Measurements from ENCODE around the gene MAG.

Gene MAG

DNA sequence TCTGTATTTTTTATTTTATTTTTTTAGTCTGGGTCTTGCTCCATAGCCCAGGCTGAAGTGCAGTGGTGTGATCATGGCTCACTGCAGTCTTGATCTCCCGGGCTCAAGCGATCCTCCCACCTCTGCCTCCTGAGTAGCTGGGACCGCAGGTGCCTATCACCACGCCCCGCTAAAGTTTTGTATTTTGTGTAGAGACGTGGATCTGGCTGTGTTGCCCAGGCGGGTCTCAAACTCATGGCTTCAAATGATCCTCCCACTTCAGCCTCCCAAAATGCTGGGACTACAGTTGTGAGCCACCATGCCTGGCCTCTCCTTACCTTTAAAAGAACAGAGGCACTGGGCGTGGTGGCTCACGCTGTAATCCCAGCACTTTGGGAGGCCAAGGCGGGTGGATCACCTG is 4.2 kb upstream of the MAG start:
- TF ChIP-seq TCF4 (CRISPR knock-in tag; IDR thresholded peaks at IDR 0.05; ENCODE audit: borderline replicate concordance) (no peak), SNAI2 (CRISPR knock-in tag; IDR thresholded peaks at IDR 0.05) (no peak), ARNTL (CRISPR knock-in tag; IDR thresholded peaks at IDR 0.05; ENCODE audit: borderline replicate concordance, low read depth) (no peak), TOX (CRISPR knock-in tag; IDR thresholded peaks at IDR 0.05; ENCODE audit: borderline replicate concordance) (no peak)
- TF ChIP-seq, protein P1, sequence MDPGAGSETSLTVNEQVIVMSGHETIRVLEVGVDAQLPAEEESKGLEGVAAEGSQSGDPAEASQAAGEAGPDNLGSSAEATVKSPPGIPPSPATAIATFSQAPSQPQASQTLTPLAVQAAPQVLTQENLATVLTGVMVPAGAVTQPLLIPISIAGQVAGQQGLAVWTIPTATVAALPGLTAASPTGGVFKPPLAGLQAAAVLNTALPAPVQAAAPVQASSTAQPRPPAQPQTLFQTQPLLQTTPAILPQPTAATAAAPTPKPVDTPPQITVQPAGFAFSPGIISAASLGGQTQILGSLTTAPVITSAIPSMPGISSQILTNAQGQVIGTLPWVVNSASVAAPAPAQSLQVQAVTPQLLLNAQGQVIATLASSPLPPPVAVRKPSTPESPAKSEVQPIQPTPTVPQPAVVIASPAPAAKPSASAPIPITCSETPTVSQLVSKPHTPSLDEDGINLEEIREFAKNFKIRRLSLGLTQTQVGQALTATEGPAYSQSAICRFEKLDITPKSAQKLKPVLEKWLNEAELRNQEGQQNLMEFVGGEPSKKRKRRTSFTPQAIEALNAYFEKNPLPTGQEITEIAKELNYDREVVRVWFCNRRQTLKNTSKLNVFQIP (CRISPR knock-in tag; IDR thresholded peaks at IDR 0.05; ENCODE audit: borderline replicate concordance, low read depth): no peak
- ATAC-seq: no peak

DNA sequence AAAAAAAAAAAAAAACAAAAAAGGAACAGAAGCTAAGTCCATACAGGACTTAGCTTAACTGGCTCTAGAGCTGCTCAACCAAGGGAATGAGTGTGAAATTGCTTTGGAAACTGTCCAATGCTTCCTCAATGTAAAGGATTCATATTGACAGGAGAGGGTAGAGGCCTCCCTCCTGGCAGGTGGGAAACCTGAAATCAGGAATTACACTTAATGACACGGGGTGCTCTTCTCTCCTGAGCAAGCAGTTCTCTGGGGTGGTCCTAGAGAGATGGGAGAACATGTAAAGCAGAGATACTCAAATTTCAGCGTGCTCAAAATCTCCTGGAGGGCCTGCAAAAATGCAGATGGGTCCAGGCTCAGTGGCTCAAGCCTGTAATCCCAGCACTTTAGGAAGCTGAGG is 3.6 kb upstream of the MAG start:
- TF ChIP-seq CSDC2 (CRISPR knock-in tag; IDR thresholded peaks at IDR 0.05) (no peak), ZNF8 (CRISPR knock-in tag; IDR thresholded peaks at IDR 0.05) (no peak), PPARA (CRISPR knock-in tag; IDR thresholded peaks at IDR 0.05; ENCODE audit: borderline replicate concordance) (no peak), ARNTL (CRISPR knock-in tag; IDR thresholded peaks at IDR 0.05; ENCODE audit: borderline replicate concordance, low read depth) (no peak), ISL1 (CRISPR knock-in tag; IDR thresholded peaks at IDR 0.05) (no peak), ZFP30 (CRISPR knock-in tag; IDR thresholded peaks at IDR 0.05) (no peak), TCF4 (CRISPR knock-in tag; IDR thresholded peaks at IDR 0.05; ENCODE audit: borderline replicate concordance) (no peak), ESRRG (CRISPR knock-in tag; IDR thresholded peaks at IDR 0.05) (no peak), ZFP3 (CRISPR knock-in tag; IDR thresholded peaks at IDR 0.05) (no peak), ZNF565 (CRISPR knock-in tag; conservative IDR thresholded peaks at IDR 0.05; ENCODE audit: low read depth) (no peak), SNAI2 (CRISPR knock-in tag; IDR thresholded peaks at IDR 0.05) (no peak), RARB (CRISPR knock-in tag; IDR thresholded peaks at IDR 0.05) (no peak)
- TF ChIP-seq, protein P2, sequence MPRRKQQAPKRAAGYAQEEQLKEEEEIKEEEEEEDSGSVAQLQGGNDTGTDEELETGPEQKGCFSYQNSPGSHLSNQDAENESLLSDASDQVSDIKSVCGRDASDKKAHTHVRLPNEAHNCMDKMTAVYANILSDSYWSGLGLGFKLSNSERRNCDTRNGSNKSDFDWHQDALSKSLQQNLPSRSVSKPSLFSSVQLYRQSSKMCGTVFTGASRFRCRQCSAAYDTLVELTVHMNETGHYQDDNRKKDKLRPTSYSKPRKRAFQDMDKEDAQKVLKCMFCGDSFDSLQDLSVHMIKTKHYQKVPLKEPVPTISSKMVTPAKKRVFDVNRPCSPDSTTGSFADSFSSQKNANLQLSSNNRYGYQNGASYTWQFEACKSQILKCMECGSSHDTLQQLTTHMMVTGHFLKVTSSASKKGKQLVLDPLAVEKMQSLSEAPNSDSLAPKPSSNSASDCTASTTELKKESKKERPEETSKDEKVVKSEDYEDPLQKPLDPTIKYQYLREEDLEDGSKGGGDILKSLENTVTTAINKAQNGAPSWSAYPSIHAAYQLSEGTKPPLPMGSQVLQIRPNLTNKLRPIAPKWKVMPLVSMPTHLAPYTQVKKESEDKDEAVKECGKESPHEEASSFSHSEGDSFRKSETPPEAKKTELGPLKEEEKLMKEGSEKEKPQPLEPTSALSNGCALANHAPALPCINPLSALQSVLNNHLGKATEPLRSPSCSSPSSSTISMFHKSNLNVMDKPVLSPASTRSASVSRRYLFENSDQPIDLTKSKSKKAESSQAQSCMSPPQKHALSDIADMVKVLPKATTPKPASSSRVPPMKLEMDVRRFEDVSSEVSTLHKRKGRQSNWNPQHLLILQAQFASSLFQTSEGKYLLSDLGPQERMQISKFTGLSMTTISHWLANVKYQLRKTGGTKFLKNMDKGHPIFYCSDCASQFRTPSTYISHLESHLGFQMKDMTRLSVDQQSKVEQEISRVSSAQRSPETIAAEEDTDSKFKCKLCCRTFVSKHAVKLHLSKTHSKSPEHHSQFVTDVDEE (CRISPR knock-in tag; IDR thresholded peaks at IDR 0.05): no peak
- TF ChIP-seq, protein P3, sequence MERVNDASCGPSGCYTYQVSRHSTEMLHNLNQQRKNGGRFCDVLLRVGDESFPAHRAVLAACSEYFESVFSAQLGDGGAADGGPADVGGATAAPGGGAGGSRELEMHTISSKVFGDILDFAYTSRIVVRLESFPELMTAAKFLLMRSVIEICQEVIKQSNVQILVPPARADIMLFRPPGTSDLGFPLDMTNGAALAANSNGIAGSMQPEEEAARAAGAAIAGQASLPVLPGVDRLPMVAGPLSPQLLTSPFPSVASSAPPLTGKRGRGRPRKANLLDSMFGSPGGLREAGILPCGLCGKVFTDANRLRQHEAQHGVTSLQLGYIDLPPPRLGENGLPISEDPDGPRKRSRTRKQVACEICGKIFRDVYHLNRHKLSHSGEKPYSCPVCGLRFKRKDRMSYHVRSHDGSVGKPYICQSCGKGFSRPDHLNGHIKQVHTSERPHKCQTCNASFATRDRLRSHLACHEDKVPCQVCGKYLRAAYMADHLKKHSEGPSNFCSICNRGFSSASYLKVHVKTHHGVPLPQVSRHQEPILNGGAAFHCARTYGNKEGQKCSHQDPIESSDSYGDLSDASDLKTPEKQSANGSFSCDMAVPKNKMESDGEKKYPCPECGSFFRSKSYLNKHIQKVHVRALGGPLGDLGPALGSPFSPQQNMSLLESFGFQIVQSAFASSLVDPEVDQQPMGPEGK (CRISPR knock-in tag; IDR thresholded peaks at IDR 0.05; ENCODE audit: borderline replicate concordance): no peak
- TF ChIP-seq, protein P4, sequence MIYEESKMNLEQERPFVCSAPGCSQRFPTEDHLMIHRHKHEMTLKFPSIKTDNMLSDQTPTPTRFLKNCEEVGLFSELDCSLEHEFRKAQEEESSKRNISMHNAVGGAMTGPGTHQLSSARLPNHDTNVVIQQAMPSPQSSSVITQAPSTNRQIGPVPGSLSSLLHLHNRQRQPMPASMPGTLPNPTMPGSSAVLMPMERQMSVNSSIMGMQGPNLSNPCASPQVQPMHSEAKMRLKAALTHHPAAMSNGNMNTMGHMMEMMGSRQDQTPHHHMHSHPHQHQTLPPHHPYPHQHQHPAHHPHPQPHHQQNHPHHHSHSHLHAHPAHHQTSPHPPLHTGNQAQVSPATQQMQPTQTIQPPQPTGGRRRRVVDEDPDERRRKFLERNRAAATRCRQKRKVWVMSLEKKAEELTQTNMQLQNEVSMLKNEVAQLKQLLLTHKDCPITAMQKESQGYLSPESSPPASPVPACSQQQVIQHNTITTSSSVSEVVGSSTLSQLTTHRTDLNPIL (CRISPR knock-in tag; IDR thresholded peaks at IDR 0.05; ENCODE audit: low read depth): no peak
- TF ChIP-seq, protein P1 (CRISPR knock-in tag; IDR thresholded peaks at IDR 0.05; ENCODE audit: borderline replicate concordance, low read depth): no peak
- ATAC-seq: no peak

DNA sequence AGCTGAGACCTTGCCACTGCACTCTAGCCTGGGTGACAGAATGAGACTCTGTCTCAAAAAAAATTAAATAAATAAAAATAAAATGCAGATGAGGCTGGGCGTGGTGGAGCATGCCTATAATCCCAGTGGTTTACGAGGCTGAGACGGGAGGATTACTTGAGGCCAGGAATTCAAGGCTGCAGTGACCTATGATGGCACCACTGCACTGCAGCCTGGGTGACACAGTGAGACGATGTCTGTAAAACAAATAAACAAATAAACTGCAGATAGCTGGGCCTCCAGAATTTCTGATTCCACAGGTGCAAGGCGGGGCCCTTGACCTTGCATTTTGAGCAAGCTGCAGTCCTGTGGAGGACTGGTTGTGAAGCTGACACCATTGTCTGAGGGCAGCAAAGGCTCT is 3.1 kb upstream of the MAG start:
- no peak for ATAC-seq
- no peak for TF ChIP-seq ZFP3 (CRISPR knock-in tag; IDR thresholded peaks at IDR 0.05)
- TF ChIP-seq ZNF565 (CRISPR knock-in tag; conservative IDR thresholded peaks at IDR 0.05; ENCODE audit: low read depth): no peak
- TF ChIP-seq ZFP30 (CRISPR knock-in tag; IDR thresholded peaks at IDR 0.05): no peak
- TF ChIP-seq BACH2 (CRISPR knock-in tag; IDR thresholded peaks at IDR 0.05; ENCODE audit: borderline replicate concordance): no peak
- TF ChIP-seq, protein P5, sequence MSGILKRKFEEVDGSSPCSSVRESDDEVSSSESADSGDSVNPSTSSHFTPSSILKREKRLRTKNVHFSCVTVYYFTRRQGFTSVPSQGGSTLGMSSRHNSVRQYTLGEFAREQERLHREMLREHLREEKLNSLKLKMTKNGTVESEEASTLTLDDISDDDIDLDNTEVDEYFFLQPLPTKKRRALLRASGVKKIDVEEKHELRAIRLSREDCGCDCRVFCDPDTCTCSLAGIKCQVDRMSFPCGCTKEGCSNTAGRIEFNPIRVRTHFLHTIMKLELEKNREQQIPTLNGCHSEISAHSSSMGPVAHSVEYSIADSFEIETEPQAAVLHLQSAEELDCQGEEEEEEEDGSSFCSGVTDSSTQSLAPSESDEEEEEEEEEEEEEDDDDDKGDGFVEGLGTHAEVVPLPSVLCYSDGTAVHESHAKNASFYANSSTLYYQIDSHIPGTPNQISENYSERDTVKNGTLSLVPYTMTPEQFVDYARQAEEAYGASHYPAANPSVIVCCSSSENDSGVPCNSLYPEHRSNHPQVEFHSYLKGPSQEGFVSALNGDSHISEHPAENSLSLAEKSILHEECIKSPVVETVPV (CRISPR knock-in tag; IDR thresholded peaks at IDR 0.05): no peak
- TF ChIP-seq, protein P1 (CRISPR knock-in tag; IDR thresholded peaks at IDR 0.05; ENCODE audit: borderline replicate concordance, low read depth): no peak
- TF ChIP-seq OSR1 (CRISPR knock-in tag; IDR thresholded peaks at IDR 0.05): no peak
- no peak for TF ChIP-seq SNAI2 (CRISPR knock-in tag; IDR thresholded peaks at IDR 0.05)
- no peak for TF ChIP-seq ESRRG (CRISPR knock-in tag; IDR thresholded peaks at IDR 0.05)
- no peak for TF ChIP-seq ARNTL (CRISPR knock-in tag; IDR thresholded peaks at IDR 0.05; ENCODE audit: borderline replicate concordance, low read depth)
- no peak for TF ChIP-seq CSDC2 (CRISPR knock-in tag; IDR thresholded peaks at IDR 0.05)
- TF ChIP-seq RARB (CRISPR knock-in tag; IDR thresholded peaks at IDR 0.05): no peak
- TF ChIP-seq ZC3H10 (CRISPR knock-in tag; IDR thresholded peaks at IDR 0.05): no peak
- TF ChIP-seq PPARA (CRISPR knock-in tag; IDR thresholded peaks at IDR 0.05; ENCODE audit: borderline replicate concordance): no peak
- TF ChIP-seq, protein P2 (CRISPR knock-in tag; IDR thresholded peaks at IDR 0.05): no peak

All from SK-N-SH treated with all-trans-retinoic acid at 6 μM for 48 hours (cell line).